WTC11 (cell line): ENCODE data around the gene SNX8. TPM values are rescaled to one million over a fixed set of nuclear protein-coding genes. Genes with fewer than 3 reads are reported as not detected.
A peak's percentile ranks its signal among the peaks of the same experiment; 100 is the strongest.

ENCODE experiments used
- ATAC-seq: fragments of 200-7000 bp; cut with Tn5 transposase; 2 replicates; pipeline ENCODE4 v1.10.0; 2021; ENCODE audit warnings: mild to moderate bottlenecking, moderate library complexity
- CTCF ChIA-PET: fragments of 300-600 bp; sonication (Branson Sonifier 250); formaldehyde crosslinking; loops from one replicate; lab custom pipeline; 2021; ENCODE audit warnings: antibody characterized with exemption; lab: Charles Lee
- POLR2A ChIA-PET: fragments of 350-600 bp; sonication (Branson Sonifier 250); formaldehyde crosslinking; loops from one replicate; lab custom pipeline; 2021; ENCODE audit warnings: antibody characterized with exemption; lab: Charles Lee
- DNase-seq: peaks from one replicate; pipeline ENCODE4 v3.0.0; 2021; ENCODE audit warnings: low spot score
- H3K27ac Mint-ChIP-seq: 2 replicates; pipeline ENCODE4 v1.8.0; 2021; ENCODE audit warnings: mixed read lengths
- H3K27me3 Mint-ChIP-seq: 2 replicates; pipeline ENCODE4 v1.8.0; 2021; ENCODE audit warnings: low read depth, mild to moderate bottlenecking, moderate library complexity, mixed read lengths
- H3K36me3 Mint-ChIP-seq: 2 replicates; pipeline ENCODE4 v1.8.0; 2021; ENCODE audit warnings: mixed read lengths
- H3K4me1 Mint-ChIP-seq: 2 replicates; pipeline ENCODE4 v1.8.0; 2022; ENCODE audit warnings: mixed read lengths
- H3K4me3 Mint-ChIP-seq: 2 replicates; pipeline ENCODE4 v1.8.0; 2021; ENCODE audit warnings: mild to moderate bottlenecking, moderate library complexity, mixed read lengths
- H3K9me3 Mint-ChIP-seq: 2 replicates; pipeline ENCODE4 v1.8.0; 2021; ENCODE audit warnings: mixed read lengths
- CDX4 ChIP-seq: fragments of 250-450 bp; sonication (Bioruptor Pico); IDR thresholded peaks from 2 replicates; pipeline ENCODE4 v1.9.0; 2021; ENCODE audit warnings: moderate library complexity, mild to moderate bottlenecking, inconsistent platforms, borderline replicate concordance
- ELF4 ChIP-seq: sonication (generic); formaldehyde crosslinking; IDR thresholded peaks from 2 replicates; pipeline ENCODE4 v1.8.1; 2022; ENCODE audit warnings: low read depth, mild to moderate bottlenecking, moderate library complexity, missing genetic modification reagents
- EMX1 ChIP-seq: fragments of 250-450 bp; sonication (Bioruptor Pico); IDR thresholded peaks from 2 replicates; pipeline ENCODE4 v1.8.0; 2021; ENCODE audit warnings: mild to moderate bottlenecking
- FOXK1 ChIP-seq: sonication (generic); formaldehyde crosslinking; IDR thresholded peaks from 2 replicates; pipeline ENCODE4 v1.8.0; 2022; ENCODE audit warnings: mild to moderate bottlenecking, moderate library complexity, missing genetic modification reagents
- GRHL2 ChIP-seq: fragments of 250-450 bp; sonication (Bioruptor Pico); IDR thresholded peaks from 2 replicates; pipeline ENCODE4 v1.8.0; 2022; ENCODE audit warnings: mild to moderate bottlenecking, moderate library complexity; ENCODE audit not compliant: insufficient replicate concordance, severe bottlenecking
- JUN ChIP-seq: sonication (generic); formaldehyde crosslinking; IDR thresholded peaks from 2 replicates; pipeline ENCODE4 v1.8.0; 2023; ENCODE audit warnings: mild to moderate bottlenecking, missing genetic modification reagents
- KAT7 ChIP-seq: sonication (generic); formaldehyde crosslinking; IDR thresholded peaks from 2 replicates; pipeline ENCODE4 v1.8.1; 2023; ENCODE audit warnings: missing genetic modification reagents, mild to moderate bottlenecking, borderline replicate concordance
- MXD4 ChIP-seq: fragments of 250-450 bp; sonication (Bioruptor Pico); IDR thresholded peaks from 2 replicates; pipeline ENCODE4 v1.8.0; 2021; ENCODE audit warnings: mild to moderate bottlenecking, moderate library complexity, borderline replicate concordance
- NFE2L1 ChIP-seq: sonication (generic); formaldehyde crosslinking; IDR thresholded peaks from 2 replicates; pipeline ENCODE4 v1.8.1; 2023; ENCODE audit warnings: missing genetic modification reagents
- NR1H2 ChIP-seq: sonication (generic); formaldehyde crosslinking; IDR thresholded peaks from 2 replicates; pipeline ENCODE4 v1.9.0; 2021; ENCODE audit warnings: mild to moderate bottlenecking, moderate library complexity, missing genetic modification reagents
- NR2C2 ChIP-seq: sonication (generic); formaldehyde crosslinking; IDR thresholded peaks from 2 replicates; pipeline ENCODE4 v1.8.0; 2022; ENCODE audit warnings: mild to moderate bottlenecking, missing genetic modification reagents
- NR3C1 ChIP-seq: sonication (generic); formaldehyde crosslinking; conservative IDR thresholded peaks from 2 replicates; pipeline ENCODE4 v1.8.1; 2023; ENCODE audit warnings: low read depth, mild to moderate bottlenecking, missing genetic modification reagents
- PRDM15 ChIP-seq: sonication (generic); formaldehyde crosslinking; IDR thresholded peaks from 2 replicates; pipeline ENCODE4 v1.8.0; 2022; ENCODE audit warnings: missing genetic modification reagents
- SMAD3 ChIP-seq: sonication (generic); formaldehyde crosslinking; IDR thresholded peaks from 2 replicates; pipeline ENCODE4 v1.8.0; 2022; ENCODE audit warnings: missing genetic modification reagents, mild to moderate bottlenecking, borderline replicate concordance
- TP53 ChIP-seq: sonication (generic); formaldehyde crosslinking; IDR thresholded peaks from 2 replicates; pipeline ENCODE4 v1.8.1; 2023; ENCODE audit warnings: mild to moderate bottlenecking, missing genetic modification reagents
- USF1 ChIP-seq: sonication (generic); formaldehyde crosslinking; IDR thresholded peaks from 2 replicates; pipeline ENCODE4 v1.8.0; 2022; ENCODE audit warnings: mild to moderate bottlenecking, missing genetic modification reagents
- ZNF121 ChIP-seq: sonication (generic); formaldehyde crosslinking; IDR thresholded peaks from 2 replicates; pipeline ENCODE4 v1.8.0; 2023; ENCODE audit warnings: missing genetic modification reagents
- ZNF138 ChIP-seq: sonication (generic); formaldehyde crosslinking; conservative IDR thresholded peaks from 2 replicates; pipeline ENCODE4 v1.8.1; 2022; ENCODE audit warnings: mild to moderate bottlenecking, moderate library complexity, missing genetic modification reagents
- ZNF232 ChIP-seq: sonication (generic); formaldehyde crosslinking; IDR thresholded peaks from 2 replicates; pipeline ENCODE4 v1.8.0; 2022; ENCODE audit warnings: mild to moderate bottlenecking, missing genetic modification reagents
- ZNF396 ChIP-seq: fragments of 250-450 bp; sonication (Bioruptor Pico); IDR thresholded peaks from 2 replicates; pipeline ENCODE4 v1.8.0; 2021; ENCODE audit warnings: mild to moderate bottlenecking, moderate library complexity, borderline replicate concordance
- ZNF532 ChIP-seq: fragments of 250-450 bp; sonication (Bioruptor Pico); IDR thresholded peaks from 2 replicates; pipeline ENCODE4 v1.9.0; 2021; ENCODE audit warnings: mild to moderate bottlenecking, borderline replicate concordance
- ZSCAN18 ChIP-seq: fragments of 250-450 bp; sonication (Bioruptor Pico); IDR thresholded peaks from 2 replicates; pipeline ENCODE4 v2.1.2; 2022; ENCODE audit warnings: mild to moderate bottlenecking, moderate library complexity
- total RNA-seq: library from RNA; stranded (reverse); gene quantifications from 3 replicates; pipeline ENCODE4 v1.2.3, GENCODE V29; 2021

The SNX8 gene
- total RNA-seq, 1 experiment from 2014 or later, result 50.8 TPM

- ATAC-seq (no peak), DNase-seq (no peak)
- Mint-ChIP-seq H3K4me1 (peaks cover 10% of the 10 kb centered on the region), H3K27me3 (no peaks in the 10 kb centered on the region), H3K4me3 (no peak overlapping the region), H3K36me3 (peaks cover 84% of the 10 kb centered on the region), H3K9me3 (no peaks in the 10 kb centered on the region), H3K27ac (peak overlapping the region; percentile 19; the same call in 1 of the 2 replicates)
- TF ChIP-seq ZNF532, result no peak
- no peak for TF ChIP-seq ZNF138 (CRISPR knock-in tag)
- no peak for TF ChIP-seq ELF4 (CRISPR knock-in tag)
- TF ChIP-seq TP53, result no peak
- TF ChIP-seq SMAD3 (CRISPR knock-in tag), result no peak
- CTCF ChIA-PET, result no interaction called here
- POLR2A ChIA-PET, result interaction anchor here (0.7 kb wide), 1 partner anchor 123 kb away, joined by 3 read pairs; no protein-coding TSS in a partner anchor
Measured at GRCh38 chr7:2362385-2363088, 48.3 kb upstream of the SNX8 start.

- DNase-seq (no peak), ATAC-seq (no peak)
- no peaks in the 10 kb centered on the region for H3K9me3 Mint-ChIP-seq
- H3K4me3 Mint-ChIP-seq, result no peak overlapping the region
- POLR2A ChIA-PET, result no interaction called here
- H3K4me1 Mint-ChIP-seq, result peaks cover 22% of the 10 kb centered on the region
- CTCF ChIA-PET, result no interaction called here
- H3K27me3 Mint-ChIP-seq, result no peaks in the 10 kb centered on the region
- H3K36me3 Mint-ChIP-seq, result peaks cover 78% of the 10 kb centered on the region
- H3K27ac Mint-ChIP-seq, result peak overlapping the region; percentile 45; the same call in 1 of the 2 replicates
- no peak for TF ChIP-seq SMAD3 (CRISPR knock-in tag)
- TF ChIP-seq ZNF121 (CRISPR knock-in tag), result no peak
- no peak for TF ChIP-seq NR2C2 (CRISPR knock-in tag)
- no peak for TF ChIP-seq EMX1 (CRISPR knock-in tag)
- TF ChIP-seq, all 79 proteins: peak for 0
Measured at GRCh38 chr7:2360796-2361195, 46.6 kb upstream of the SNX8 start.

GRCh38 chr7:2359610-2360009 is 45.4 kb upstream of the SNX8 start:
- no peak for DNase-seq
- peak overlapping the region; percentile 47 for H3K27ac Mint-ChIP-seq
- H3K4me1 Mint-ChIP-seq, result peaks cover 25% of the 10 kb centered on the region
- ChIA-PET CTCF (no interaction called here), POLR2A (no interaction called here)
- no peaks in the 10 kb centered on the region for H3K27me3 Mint-ChIP-seq
- no peaks in the 10 kb centered on the region for H3K9me3 Mint-ChIP-seq
- peaks cover 70% of the 10 kb centered on the region for H3K36me3 Mint-ChIP-seq
- no peak overlapping the region for H3K4me3 Mint-ChIP-seq
- no peak for ATAC-seq
- no peak for TF ChIP-seq PRDM15
- no peak for TF ChIP-seq GRHL2 (CRISPR knock-in tag)
- no peak for TF ChIP-seq ZNF396
- TF ChIP-seq ZNF232 (CRISPR knock-in tag), result no peak
- no peak for TF ChIP-seq CDX4 (CRISPR knock-in tag)
- no peak for TF ChIP-seq MXD4 (CRISPR knock-in tag)
- TF ChIP-seq ZSCAN18, result no peak
- no peak for TF ChIP-seq FOXK1 (CRISPR knock-in tag)
- no peak for TF ChIP-seq JUN (CRISPR knock-in tag)
- TF ChIP-seq USF1, result no peak
- no peak for TF ChIP-seq KAT7 (CRISPR knock-in tag)
- no peak for TF ChIP-seq NFE2L1
- no peak for TF ChIP-seq NR3C1 (CRISPR knock-in tag)
- TF ChIP-seq NR1H2, result no peak
